IPS-15b (cell line): ENCODE measurements around the gene RNASE7.
A peak's percentile ranks its signal among the peaks of the same experiment; 100 is the strongest.

ENCODE experiments used
- H3K27me3 ChIP-seq: one replicate; pipeline ENCODE4 v1.6.1; 2013; ENCODE audit warnings: low read length; ENCODE audit not compliant: control insufficient read depth, insufficient read depth
- H3K36me3 ChIP-seq: one replicate; pipeline ENCODE4 v1.6.1; 2013; ENCODE audit warnings: low read length; ENCODE audit not compliant: control insufficient read depth, insufficient read depth
- H3K4me1 ChIP-seq: one replicate; pipeline ENCODE4 v1.6.1; 2013; ENCODE audit warnings: mild to moderate bottlenecking, low read length; ENCODE audit not compliant: control insufficient read depth, insufficient read depth
- H3K4me3 ChIP-seq: one replicate; pipeline ENCODE4 v1.5.1; 2013; ENCODE audit warnings: low read depth, low read length
- H3K9ac ChIP-seq: one replicate; pipeline ENCODE4 v1.6.1; 2013; ENCODE audit warnings: low read depth, mild to moderate bottlenecking, low read length
- H3K9me3 ChIP-seq: one replicate; pipeline ENCODE4 v1.6.1; 2013; ENCODE audit warnings: mild to moderate bottlenecking, low read length; ENCODE audit not compliant: control insufficient read depth, insufficient read depth

The RNASE7 gene

GRCh38 chr14:21025371-21026273, 16.5 kb upstream of the RNASE7 start:
- H3K4me1 ChIP-seq, result peaks cover 18% of the 10 kb centered on the region
- peaks cover 5% of the 10 kb centered on the region for H3K36me3 ChIP-seq
- peaks cover 51% of the 10 kb centered on the region for H3K27me3 ChIP-seq
- H3K4me3 ChIP-seq, result peak overlapping the region; percentile 72
- H3K9me3 ChIP-seq, result no peaks in the 10 kb centered on the region
- H3K9ac ChIP-seq, result peak overlapping the region; percentile 32

- peak overlapping the region; percentile 57 for H3K4me3 ChIP-seq
- H3K9ac ChIP-seq, result no peak overlapping the region
- H3K9me3 ChIP-seq, result no peaks in the 10 kb centered on the region
- peaks cover 49% of the 10 kb centered on the region for H3K27me3 ChIP-seq
- H3K4me1 ChIP-seq, result peaks cover 18% of the 10 kb centered on the region
- H3K36me3 ChIP-seq, result peaks cover 5% of the 10 kb centered on the region
Observed at GRCh38 chr14:21026274-21026987, 15.7 kb upstream of the RNASE7 start.

GRCh38 chr14:21026988-21027315, 15.2 kb upstream of the RNASE7 start:
- H3K9ac ChIP-seq, result no peak overlapping the region
- H3K4me1 ChIP-seq, result peaks cover 18% of the 10 kb centered on the region
- H3K4me3 ChIP-seq, result no peak overlapping the region
- H3K9me3 ChIP-seq, result no peaks in the 10 kb centered on the region
- H3K27me3 ChIP-seq, result peaks cover 43% of the 10 kb centered on the region
- H3K36me3 ChIP-seq, result peaks cover 5% of the 10 kb centered on the region

- H3K36me3 ChIP-seq, result no peaks in the 10 kb centered on the region
- H3K9ac ChIP-seq, result no peak within 1 kb of the TSS
- H3K9me3 ChIP-seq, result no peaks in the 10 kb centered on the region
- peaks cover 23% of the 10 kb centered on the region for H3K27me3 ChIP-seq
- H3K4me1 ChIP-seq, result peaks cover 12% of the 10 kb centered on the region
- no peak within 1 kb of the TSS for H3K4me3 ChIP-seq
Observed at GRCh38 chr14:21029917-21030316, 12.2 kb upstream of the RNASE7 start, which contains the start of gene TPPP2. Gene TPPP2, plus strand, starts transcription at chr14:21030217. Its CDS starts 365 bp downstream, at chr14:21030582.

GRCh38 chr14:21030531-21030930, 11.6 kb upstream of the RNASE7 start:
- Histone ChIP-seq H3K36me3 (no peaks in the 10 kb centered on the region), H3K4me3 (no peak overlapping the region), H3K9me3 (no peaks in the 10 kb centered on the region), H3K27me3 (peaks cover 23% of the 10 kb centered on the region), H3K4me1 (peaks cover 12% of the 10 kb centered on the region), H3K9ac (no peak overlapping the region)

- Histone ChIP-seq H3K36me3 (no peaks in the 10 kb centered on the region), H3K9me3 (no peaks in the 10 kb centered on the region), H3K9ac (no peak overlapping the region), H3K4me1 (peaks cover under 1% of the 10 kb centered on the region), H3K27me3 (peaks cover 15% of the 10 kb centered on the region), H3K4me3 (no peak overlapping the region)
Observed at GRCh38 chr14:21032326-21033132, 9.6 kb upstream of the RNASE7 start.

GRCh38 chr14:21033133-21033698, 8.9 kb upstream of the RNASE7 start:
- Histone ChIP-seq H3K4me1 (no peaks in the 10 kb centered on the region), H3K4me3 (no peak overlapping the region), H3K9ac (no peak overlapping the region), H3K36me3 (no peaks in the 10 kb centered on the region), H3K27me3 (peaks cover 10% of the 10 kb centered on the region), H3K9me3 (no peaks in the 10 kb centered on the region)

- Histone ChIP-seq H3K9ac (no peak within 1 kb of the TSS), H3K4me1 (peaks cover 11% of the 10 kb centered on the region), H3K9me3 (no peaks in the 10 kb centered on the region), H3K27me3 (peaks cover 10% of the 10 kb centered on the region), H3K4me3 (no peak within 1 kb of the TSS), H3K36me3 (no peaks in the 10 kb centered on the region)
Observed at GRCh38 chr14:21034707-21035106, 7.5 kb upstream of the RNASE7 start, which contains the start of gene RNASE13. Gene RNASE13, minus strand, starts transcription at chr14:21034807. Its CDS starts 519 bp downstream, at chr14:21034288.

GRCh38 chr14:21036751-21037150, 5.4 kb upstream of the RNASE7 start:
- Histone ChIP-seq H3K4me1 (peaks cover 13% of the 10 kb centered on the region), H3K27me3 (peaks cover 5% of the 10 kb centered on the region), H3K9ac (no peak overlapping the region), H3K4me3 (no peak overlapping the region), H3K9me3 (no peaks in the 10 kb centered on the region), H3K36me3 (no peaks in the 10 kb centered on the region)

GRCh38 chr14:21037156-21037555, 5.0 kb upstream of the RNASE7 start:
- H3K9ac ChIP-seq, result no peak overlapping the region
- no peak overlapping the region for H3K4me3 ChIP-seq
- H3K9me3 ChIP-seq, result no peaks in the 10 kb centered on the region
- H3K36me3 ChIP-seq, result no peaks in the 10 kb centered on the region
- H3K4me1 ChIP-seq, result peaks cover 13% of the 10 kb centered on the region
- H3K27me3 ChIP-seq, result peaks cover 5% of the 10 kb centered on the region
